ENCODE measurements around the gene AS3MT. TPM values are rescaled to one million over a fixed set of nuclear protein-coding genes. Genes with fewer than 3 reads are reported as not detected.

AS3MT gene
- total and polyA plus RNA-seq, 2 of the 8 experiments (the other 6 are each of a cell fraction or from before 2014, with no cell fraction given): 5.8 to 10.3 TPM

DNA sequence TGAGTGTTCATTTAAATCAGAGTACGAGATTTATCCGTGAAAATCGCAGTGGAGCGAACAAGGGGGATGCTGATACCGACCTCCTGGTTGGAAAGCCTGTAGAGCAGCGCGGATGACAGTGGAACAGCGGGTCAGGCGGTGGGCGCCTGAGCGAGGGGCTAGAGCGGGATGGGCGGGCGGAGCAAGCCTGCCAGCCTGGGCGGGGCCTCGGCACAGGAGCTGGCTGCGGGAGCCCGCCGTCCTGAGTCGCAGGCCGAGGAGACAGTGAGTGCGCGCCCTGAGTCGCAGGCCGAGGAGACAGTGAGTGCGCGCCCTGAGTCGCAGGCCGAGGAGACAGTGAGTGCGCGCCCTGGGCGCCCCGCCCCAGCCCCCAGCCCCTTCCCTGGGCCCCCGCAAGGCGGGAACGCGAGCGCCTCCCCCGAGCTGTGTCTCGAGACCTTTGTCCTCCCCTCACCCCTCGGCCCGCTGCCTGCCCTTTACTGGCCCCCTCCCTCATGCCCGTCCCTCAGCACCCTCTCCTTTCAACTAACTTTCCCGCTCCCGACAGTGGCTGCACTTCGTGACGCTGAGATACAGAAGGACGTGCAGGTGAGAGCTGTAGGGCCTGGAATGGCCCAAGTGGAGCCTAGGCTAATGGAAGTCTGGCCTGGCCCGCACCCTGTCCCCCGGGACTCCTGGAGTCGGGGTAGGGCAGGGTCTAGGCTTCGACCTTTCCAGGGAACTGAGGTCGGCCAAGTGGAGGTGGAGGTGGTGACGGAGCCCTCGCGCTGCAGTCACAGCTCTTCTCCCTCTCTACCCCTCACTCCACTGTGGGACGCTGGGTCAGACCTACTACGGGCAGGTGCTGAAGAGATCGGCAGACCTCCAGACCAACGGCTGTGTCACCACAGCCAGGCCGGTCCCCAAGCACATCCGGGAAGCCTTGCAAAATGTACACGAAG, at the start of gene AS3MT (continued):
- TF ChIP-seq, protein P1, sequence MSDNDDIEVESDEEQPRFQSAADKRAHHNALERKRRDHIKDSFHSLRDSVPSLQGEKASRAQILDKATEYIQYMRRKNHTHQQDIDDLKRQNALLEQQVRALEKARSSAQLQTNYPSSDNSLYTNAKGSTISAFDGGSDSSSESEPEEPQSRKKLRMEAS (IDR thresholded peaks at IDR 0.05): peak; percentile 46; the same call in 1 of the 2 replicates
- TF ChIP-seq PHF8 (conservative IDR thresholded peaks at IDR 0.05; ENCODE audit: low read depth, low read length) (peak; percentile 31; the same call in 1 of the 2 replicates), RNF2 (IDR thresholded peaks at IDR 0.05; ENCODE audit: borderline replicate concordance, low read depth, low read length, missing control alignments, poor library complexity, severe bottlenecking) (no peak), CTBP2 (IDR thresholded peaks at IDR 0.05; ENCODE audit: borderline replicate concordance, insufficient read depth, insufficient read length, low read length) (peak; percentile 56), RBBP5 (IDR thresholded peaks at IDR 0.05; ENCODE audit: borderline replicate concordance, low read depth, low read length) (0 out of 2 replicates have a peak, but pooled peaks have one; percentile 84), POLR2AphosphoS5 (IDR thresholded peaks at IDR 0.05; ENCODE audit: low read depth, low read length) (peak; percentile 77; the same call in 1 of the 2 replicates), POLR2A (IDR thresholded peaks at IDR 0.05; ENCODE audit: control extremely low read depth in 1 of 2, low read depth in 2 of 2, low read length in 2 of 2) (peak in 1 of 2 experiments; percentile 74; a peak in 2 of 3 replicates), YY1 (IDR thresholded peaks at IDR 0.05; ENCODE audit: low read depth, low read length) (0 out of 2 replicates have a peak, but pooled peaks have one; percentile 7), SRF (IDR thresholded peaks at IDR 0.05; ENCODE audit: low read depth, low read length) (peak; percentile 28; the same call in 1 of the 2 replicates), KDM5A (IDR thresholded peaks at IDR 0.05; ENCODE audit: low read length) (no peak), EZH2 (IDR thresholded peaks at IDR 0.05; ENCODE audit: low read depth, low read length, severe bottlenecking) (no peak), SP2 (IDR thresholded peaks at IDR 0.05; ENCODE audit: low read length) (no peak), KDM4A (IDR thresholded peaks at IDR 0.05; ENCODE audit: low read depth, low read length, severe bottlenecking) (peak; percentile 86), ASH2L (IDR thresholded peaks at IDR 0.05; ENCODE audit: low read length) (peak; percentile 98)
- TF ChIP-seq, protein P2, sequence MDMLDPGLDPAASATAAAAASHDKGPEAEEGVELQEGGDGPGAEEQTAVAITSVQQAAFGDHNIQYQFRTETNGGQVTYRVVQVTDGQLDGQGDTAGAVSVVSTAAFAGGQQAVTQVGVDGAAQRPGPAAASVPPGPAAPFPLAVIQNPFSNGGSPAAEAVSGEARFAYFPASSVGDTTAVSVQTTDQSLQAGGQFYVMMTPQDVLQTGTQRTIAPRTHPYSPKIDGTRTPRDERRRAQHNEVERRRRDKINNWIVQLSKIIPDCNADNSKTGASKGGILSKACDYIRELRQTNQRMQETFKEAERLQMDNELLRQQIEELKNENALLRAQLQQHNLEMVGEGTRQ (IDR thresholded peaks at IDR 0.05; ENCODE audit: low read length): no peak
- TF ChIP-seq, protein P3, sequence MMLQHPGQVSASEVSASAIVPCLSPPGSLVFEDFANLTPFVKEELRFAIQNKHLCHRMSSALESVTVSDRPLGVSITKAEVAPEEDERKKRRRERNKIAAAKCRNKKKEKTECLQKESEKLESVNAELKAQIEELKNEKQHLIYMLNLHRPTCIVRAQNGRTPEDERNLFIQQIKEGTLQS (IDR thresholded peaks at IDR 0.05; ENCODE audit: insufficient read depth, low read depth, low read length): peak; percentile 61; the same call in 1 of the 2 replicates
- TF ChIP-seq, protein P4, sequence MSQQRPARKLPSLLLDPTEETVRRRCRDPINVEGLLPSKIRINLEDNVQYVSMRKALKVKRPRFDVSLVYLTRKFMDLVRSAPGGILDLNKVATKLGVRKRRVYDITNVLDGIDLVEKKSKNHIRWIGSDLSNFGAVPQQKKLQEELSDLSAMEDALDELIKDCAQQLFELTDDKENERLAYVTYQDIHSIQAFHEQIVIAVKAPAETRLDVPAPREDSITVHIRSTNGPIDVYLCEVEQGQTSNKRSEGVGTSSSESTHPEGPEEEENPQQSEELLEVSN (IDR thresholded peaks at IDR 0.05): peak; percentile 91

Data from H1 (cell line).